Left lung (tissue), 10 donors: ENCODE data around the gene FBXL7. TPM values are rescaled to one million over a fixed set of nuclear protein-coding genes. Genes with fewer than 3 reads are reported as not detected.

Experiments
- ATAC-seq: fragments of 200-7000 bp; cut with Tn5 transposase; one replicate; pipeline ENCODE4 v1.9.1; 2020; ENCODE audit warnings: moderate library complexity
- DNase-seq, 4 donors: peaks; one replicate each; pipeline ENCODE4 v3.0.0-alpha.2; 2013 to 2020
- H3K27ac ChIP-seq, 2 donors: fragments of 200-600 bp; sonication (generic) in 1 of 2; one replicate each; pipeline versions ENCODE4 v1.5.0 to v1.8.0; 2020 to 2021
- H3K27me3 ChIP-seq, 2 donors: fragments of 200-600 bp; sonication (generic) in 1 of 2; one replicate each; pipeline versions ENCODE4 v1.5.0 to v1.8.0; 2020 to 2021
- H3K36me3 ChIP-seq, 2 donors: fragments of 200-600 bp; sonication (generic) in 1 of 2; one replicate each; pipeline versions ENCODE4 v1.5.0 to v1.8.0; 2020 to 2021
- H3K4me1 ChIP-seq, 2 donors: fragments of 200-600 bp; one replicate each; pipeline ENCODE4 v1.8.0; 2021
- H3K4me3 ChIP-seq, 2 donors: fragments of 200-600 bp; sonication (generic) in 1 of 2; one replicate each; pipeline versions ENCODE4 v1.5.0 to v1.8.0; 2020 to 2021; ENCODE audit warnings: mild to moderate bottlenecking in 1 of 2
- H3K9me3 ChIP-seq, 2 donors: fragments of 200-600 bp; sonication (generic) in 1 of 2; one replicate each; pipeline versions ENCODE4 v1.5.0 to v1.8.0; 2020 to 2021
- intact Hi-C, 2 donors: fragments of 100-400 bp; cut with DNase I; formaldehyde crosslinking; loops; one replicate each; pipeline versions ENCODE4 v1.11.2 to v1.14.2; 2022
- polyA plus RNA-seq, 6 donors: library from polyadenylated mRNA; unstranded; fragments of 120-200 nt; gene quantifications; one replicate each; pipeline ENCODE4 v1.2.1, GENCODE V29; 2013; ENCODE audit not compliant: insufficient read length in 6 of 6
- total RNA-seq, 2 donors: library from RNA; stranded (reverse); fragmentation: NEBNext Ultra II Directional; extraction: Animal tissue kit (Norgen Biotek cat#: 25700); gene quantifications; one replicate each; pipeline ENCODE4 v1.2.1, GENCODE V29; 2021
- TF ChIP-seq, protein P1 (sequence below), 2 donors: fragments of 200-600 bp; sonication (generic) in 1 of 2; IDR thresholded peaks; one replicate each; pipeline versions ENCODE4 v1.5.0 to v1.8.0; 2021; ENCODE audit warnings: antibody characterized with exemption in 2 of 2
- donor health status: DM: no; HTN: yes; CAD: no.
- donor health status: DM: no; HTN: no; CAD: no.

Gene FBXL7
- total and polyA plus RNA-seq, 8 donors = 12.0 to 32.4 (median 28.1) TPM

- Histone ChIP-seq H3K4me1 (peaks cover 0 to 5% of the 10 kb centered on the region in 2 donors), H3K36me3 (no peaks in the 10 kb centered on the region), H3K27ac (no peak overlapping the region), H3K9me3 (peaks cover 0 to 7% of the 10 kb centered on the region in 2 donors), H3K27me3 (no peaks in the 10 kb centered on the region), H3K4me3 (no peak overlapping the region)
- intact Hi-C loops = no loop called here
- TF ChIP-seq, protein P1, sequence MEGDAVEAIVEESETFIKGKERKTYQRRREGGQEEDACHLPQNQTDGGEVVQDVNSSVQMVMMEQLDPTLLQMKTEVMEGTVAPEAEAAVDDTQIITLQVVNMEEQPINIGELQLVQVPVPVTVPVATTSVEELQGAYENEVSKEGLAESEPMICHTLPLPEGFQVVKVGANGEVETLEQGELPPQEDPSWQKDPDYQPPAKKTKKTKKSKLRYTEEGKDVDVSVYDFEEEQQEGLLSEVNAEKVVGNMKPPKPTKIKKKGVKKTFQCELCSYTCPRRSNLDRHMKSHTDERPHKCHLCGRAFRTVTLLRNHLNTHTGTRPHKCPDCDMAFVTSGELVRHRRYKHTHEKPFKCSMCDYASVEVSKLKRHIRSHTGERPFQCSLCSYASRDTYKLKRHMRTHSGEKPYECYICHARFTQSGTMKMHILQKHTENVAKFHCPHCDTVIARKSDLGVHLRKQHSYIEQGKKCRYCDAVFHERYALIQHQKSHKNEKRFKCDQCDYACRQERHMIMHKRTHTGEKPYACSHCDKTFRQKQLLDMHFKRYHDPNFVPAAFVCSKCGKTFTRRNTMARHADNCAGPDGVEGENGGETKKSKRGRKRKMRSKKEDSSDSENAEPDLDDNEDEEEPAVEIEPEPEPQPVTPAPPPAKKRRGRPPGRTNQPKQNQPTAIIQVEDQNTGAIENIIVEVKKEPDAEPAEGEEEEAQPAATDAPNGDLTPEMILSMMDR (IDR thresholded peaks at IDR 0.05) = no peak
- DNase-seq (no peak), ATAC-seq (no peak)
Observed at GRCh38 chr5:15799612-15800011, 299.6 kb downstream of the FBXL7 start.

DNA sequence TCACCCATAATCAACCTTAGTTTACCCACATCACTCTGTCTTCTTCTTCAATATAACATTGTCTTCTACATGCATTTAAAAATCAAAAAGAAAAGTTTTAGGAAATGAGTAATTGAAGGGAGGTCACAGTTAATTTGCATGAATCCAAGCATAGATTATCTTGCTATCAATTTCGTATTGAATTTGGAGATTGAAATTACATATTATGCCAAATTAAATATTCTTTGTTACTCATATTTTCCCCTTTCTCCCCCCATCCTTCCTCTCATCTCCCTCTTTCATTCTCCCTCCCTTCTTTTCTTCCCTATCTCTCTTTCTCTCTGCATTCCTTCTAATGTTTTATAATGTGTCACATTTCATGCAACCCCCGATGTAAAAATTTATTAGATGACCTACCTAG, 303.3 kb downstream of the FBXL7 start:
- peaks cover 0 to 8% of the 10 kb centered on the region in 2 donors for H3K9me3 ChIP-seq
- no peak overlapping the region for H3K4me3 ChIP-seq
- intact Hi-C loops = no loop called here
- H3K27ac ChIP-seq = no peak overlapping the region
- no peak for ATAC-seq
- no peaks in the 10 kb centered on the region for H3K4me1 ChIP-seq
- no peak for DNase-seq
- no peaks in the 10 kb centered on the region for H3K27me3 ChIP-seq
- no peaks in the 10 kb centered on the region for H3K36me3 ChIP-seq
- TF ChIP-seq, protein P1 (IDR thresholded peaks at IDR 0.05) = no peak

DNA sequence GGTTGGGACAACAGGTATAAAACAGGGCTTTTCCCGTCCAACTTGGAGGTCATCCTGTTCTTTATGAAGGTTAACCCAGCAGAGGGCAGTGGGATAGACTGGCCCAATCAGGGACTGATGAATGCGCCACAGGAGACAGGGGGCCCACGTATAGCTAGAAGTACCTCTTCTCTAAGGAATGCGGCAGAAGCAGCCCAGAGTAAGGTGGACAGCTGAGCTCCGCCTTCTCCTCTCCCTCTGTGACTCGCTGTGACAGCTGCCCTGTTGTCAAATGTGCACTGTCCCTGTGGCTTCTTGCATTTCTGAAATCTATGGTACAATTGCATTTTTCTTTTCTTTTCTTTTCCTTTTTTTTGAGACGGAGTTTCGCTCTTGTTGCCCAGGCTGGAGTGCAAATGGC, 306.6 kb downstream of the FBXL7 start:
- Histone ChIP-seq H3K4me3 (no peak overlapping the region), H3K9me3 (peaks cover 0 to 8% of the 10 kb centered on the region in 2 donors), H3K27ac (no peak overlapping the region), H3K4me1 (no peaks in the 10 kb centered on the region), H3K27me3 (no peaks in the 10 kb centered on the region), H3K36me3 (no peaks in the 10 kb centered on the region)
- intact Hi-C loops = no loop called here
- DNase-seq (no peak), ATAC-seq (no peak)
- TF ChIP-seq, protein P1 (IDR thresholded peaks at IDR 0.05) = no peak

DNA sequence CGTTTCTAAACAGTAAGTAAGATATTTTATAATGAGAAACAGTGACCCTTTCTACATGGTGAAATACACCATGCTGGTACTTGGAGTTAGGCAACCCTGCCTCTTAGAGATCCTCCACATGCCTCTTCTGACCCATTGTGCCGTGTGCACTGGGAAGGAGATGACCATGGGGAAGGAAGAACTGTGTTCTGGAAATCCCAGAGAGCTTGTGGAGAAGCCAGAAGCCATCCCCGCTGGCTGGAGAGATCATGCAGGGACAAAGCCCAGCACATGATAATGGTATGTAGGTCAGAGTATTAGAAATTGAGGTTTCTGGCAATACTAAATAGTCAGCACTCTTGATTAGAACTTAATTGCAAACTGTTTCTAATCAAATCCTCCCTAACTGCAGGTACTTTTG, 307.3 kb downstream of the FBXL7 start:
- no peak overlapping the region for H3K4me3 ChIP-seq
- H3K27me3 ChIP-seq = no peaks in the 10 kb centered on the region
- H3K4me1 ChIP-seq = no peaks in the 10 kb centered on the region
- intact Hi-C loops = no loop called here
- H3K9me3 ChIP-seq = peaks cover 0 to 12% of the 10 kb centered on the region in 2 donors
- DNase-seq = no peak
- H3K27ac ChIP-seq = no peak overlapping the region
- TF ChIP-seq, protein P1 (IDR thresholded peaks at IDR 0.05) = no peak
- H3K36me3 ChIP-seq = no peaks in the 10 kb centered on the region
- peak; percentile 34 for ATAC-seq

DNA sequence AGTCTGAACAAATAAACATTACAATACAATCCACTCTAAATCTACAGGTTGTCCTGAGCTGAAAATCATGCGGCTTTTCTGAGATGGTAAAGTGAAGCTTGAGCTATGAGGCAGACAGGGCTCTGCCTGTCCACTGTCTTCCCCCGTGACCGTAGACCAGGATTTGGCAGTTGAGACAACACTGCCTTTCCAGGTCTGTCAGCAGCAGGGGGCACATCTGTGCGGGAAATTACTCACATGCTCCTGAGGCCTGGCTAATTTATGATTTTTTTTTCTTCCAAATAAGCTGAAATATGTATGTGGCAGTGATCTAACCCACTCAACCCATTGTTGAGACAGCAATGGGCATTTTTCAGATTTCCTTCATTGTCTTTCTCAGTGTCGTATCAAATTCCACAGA, 307.9 kb downstream of the FBXL7 start:
- peak in 1 of 4 donors; percentile 18 for DNase-seq
- no peaks in the 10 kb centered on the region for H3K36me3 ChIP-seq
- H3K9me3 ChIP-seq = peaks cover 0 to 14% of the 10 kb centered on the region in 2 donors
- H3K27ac ChIP-seq = no peak overlapping the region
- H3K27me3 ChIP-seq = no peaks in the 10 kb centered on the region
- no peaks in the 10 kb centered on the region for H3K4me1 ChIP-seq
- peak; percentile 52 for ATAC-seq
- intact Hi-C loops = no loop called here
- TF ChIP-seq, protein P1 (IDR thresholded peaks at IDR 0.05) = no peak
- H3K4me3 ChIP-seq = no peak overlapping the region
